HCT116 (cell line): ENCODE data around the gene SPON1.

Experiments used
- CEBPB ChIP-seq: IDR thresholded peaks from 2 replicates; pipeline ENCODE4 v1.6.1; 2012; ENCODE audit warnings: low read depth
- POLR2A ChIP-seq: IDR thresholded peaks from 2 replicates; pipeline ENCODE4 v1.7.0; 2011; ENCODE audit warnings: borderline replicate concordance; ENCODE audit not compliant: insufficient read depth, insufficient read length; ENCODE audit errors: extremely low read depth
- SIN3A ChIP-seq: IDR thresholded peaks from 2 replicates; pipeline ENCODE4 v1.6.1; 2012; ENCODE audit warnings: low read depth
- TF ChIP-seq, protein P1 (sequence below), 3 experiments: fragments of 200-600 bp in 1 of 3; sonication (generic) in 1 of 3; IDR thresholded peaks in 2 of 3; conservative IDR thresholded peaks in 1 of 3; 2 replicates each; pipeline ENCODE4 v1.5.1; 2012 to 2017; ENCODE audit warnings: low read depth in 2 of 3, low read length in 2 of 3, antibody characterized with exemption in 1 of 3, borderline replicate concordance in 1 of 3, control low read depth in 1 of 3, mild to moderate bottlenecking in 1 of 3, mixed read lengths in 1 of 3, mixed run types in 1 of 3, moderate library complexity in 1 of 3; ENCODE audit not compliant: insufficient read depth in 1 of 3

DNA sequence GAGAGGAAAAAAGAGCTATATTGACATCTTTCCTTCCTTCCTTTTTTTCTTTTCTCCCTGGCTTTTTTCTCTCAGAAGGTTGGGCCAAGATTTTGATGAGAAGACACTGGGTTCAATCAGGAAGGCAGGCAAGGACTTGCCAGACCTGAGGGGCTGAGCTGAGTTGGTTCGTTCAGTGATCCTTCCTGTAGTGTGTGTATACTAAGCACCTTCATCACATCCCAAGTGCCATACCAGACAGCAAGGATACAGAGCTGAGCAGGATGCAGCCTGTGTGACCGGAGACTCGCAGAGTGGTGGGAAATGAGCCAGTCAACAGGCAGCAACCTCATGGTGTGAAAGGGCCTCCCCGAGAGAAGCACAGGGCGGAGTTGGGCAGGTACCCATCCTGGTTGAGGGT lies 95.5 kb downstream of the SPON1 start:
- TF ChIP-seq CEBPB (no peak), POLR2A (no peak), SIN3A (no peak)
- TF ChIP-seq, protein P1, sequence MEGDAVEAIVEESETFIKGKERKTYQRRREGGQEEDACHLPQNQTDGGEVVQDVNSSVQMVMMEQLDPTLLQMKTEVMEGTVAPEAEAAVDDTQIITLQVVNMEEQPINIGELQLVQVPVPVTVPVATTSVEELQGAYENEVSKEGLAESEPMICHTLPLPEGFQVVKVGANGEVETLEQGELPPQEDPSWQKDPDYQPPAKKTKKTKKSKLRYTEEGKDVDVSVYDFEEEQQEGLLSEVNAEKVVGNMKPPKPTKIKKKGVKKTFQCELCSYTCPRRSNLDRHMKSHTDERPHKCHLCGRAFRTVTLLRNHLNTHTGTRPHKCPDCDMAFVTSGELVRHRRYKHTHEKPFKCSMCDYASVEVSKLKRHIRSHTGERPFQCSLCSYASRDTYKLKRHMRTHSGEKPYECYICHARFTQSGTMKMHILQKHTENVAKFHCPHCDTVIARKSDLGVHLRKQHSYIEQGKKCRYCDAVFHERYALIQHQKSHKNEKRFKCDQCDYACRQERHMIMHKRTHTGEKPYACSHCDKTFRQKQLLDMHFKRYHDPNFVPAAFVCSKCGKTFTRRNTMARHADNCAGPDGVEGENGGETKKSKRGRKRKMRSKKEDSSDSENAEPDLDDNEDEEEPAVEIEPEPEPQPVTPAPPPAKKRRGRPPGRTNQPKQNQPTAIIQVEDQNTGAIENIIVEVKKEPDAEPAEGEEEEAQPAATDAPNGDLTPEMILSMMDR (IDR thresholded peaks at IDR 0.05 in 2 of 3, conservative IDR thresholded peaks at IDR 0.05 in 1 of 3; ENCODE audit: borderline replicate concordance in 1 of 3, insufficient read depth in 1 of 3, low read depth in 2 of 3, low read length in 2 of 3): no peak
